Panc1 (cell line): Measurements from ENCODE around the gene HIGD1A.

Experiments used
- POLR2AphosphoS5 ChIP-seq: IDR thresholded peaks from 2 replicates; pipeline ENCODE4 v1.6.1; 2012; ENCODE audit warnings: mild to moderate bottlenecking, low read depth, low read length, moderate library complexity
- REST ChIP-seq, 2 experiments: IDR thresholded peaks; 2 replicates each; pipeline ENCODE4 v1.6.1; 2011 to 2012; ENCODE audit warnings: low read depth in 2 of 2, control low read depth in 1 of 2, low read length in 1 of 2, mild to moderate bottlenecking in 1 of 2, moderate library complexity in 1 of 2; ENCODE audit not compliant: insufficient read depth in 1 of 2
- SIN3A ChIP-seq: IDR thresholded peaks from 2 replicates; pipeline ENCODE4 v1.6.1; 2012; ENCODE audit warnings: low read depth, mild to moderate bottlenecking, low read length, moderate library complexity, borderline replicate concordance; ENCODE audit not compliant: insufficient read depth
- TF ChIP-seq, protein P1 (sequence below): fragments of 450-650 bp; IDR thresholded peaks from 2 replicates; pipeline ENCODE4 v1.5.1; 2017; ENCODE audit warnings: mild to moderate bottlenecking

DNA sequence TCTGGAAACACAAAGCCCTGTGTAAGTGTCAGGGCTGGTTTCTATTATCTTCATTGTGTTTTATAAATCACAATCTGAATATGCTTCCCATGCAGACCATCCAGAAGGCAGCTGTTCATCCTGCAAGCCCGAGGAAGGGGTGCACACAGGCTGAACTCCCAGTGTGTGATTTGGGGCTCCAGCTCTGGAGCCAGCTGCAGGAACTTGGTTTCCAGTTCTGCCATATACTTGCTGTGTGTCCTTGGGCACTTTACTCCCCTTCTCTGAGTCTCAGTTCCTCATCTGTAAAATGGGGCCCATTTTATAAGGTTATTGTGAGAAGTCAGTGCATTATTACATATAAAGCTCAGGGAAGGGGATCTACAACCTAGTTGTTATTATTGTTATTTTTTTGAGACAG lies 48.8 kb upstream of the HIGD1A start:
- TF ChIP-seq, protein P1, sequence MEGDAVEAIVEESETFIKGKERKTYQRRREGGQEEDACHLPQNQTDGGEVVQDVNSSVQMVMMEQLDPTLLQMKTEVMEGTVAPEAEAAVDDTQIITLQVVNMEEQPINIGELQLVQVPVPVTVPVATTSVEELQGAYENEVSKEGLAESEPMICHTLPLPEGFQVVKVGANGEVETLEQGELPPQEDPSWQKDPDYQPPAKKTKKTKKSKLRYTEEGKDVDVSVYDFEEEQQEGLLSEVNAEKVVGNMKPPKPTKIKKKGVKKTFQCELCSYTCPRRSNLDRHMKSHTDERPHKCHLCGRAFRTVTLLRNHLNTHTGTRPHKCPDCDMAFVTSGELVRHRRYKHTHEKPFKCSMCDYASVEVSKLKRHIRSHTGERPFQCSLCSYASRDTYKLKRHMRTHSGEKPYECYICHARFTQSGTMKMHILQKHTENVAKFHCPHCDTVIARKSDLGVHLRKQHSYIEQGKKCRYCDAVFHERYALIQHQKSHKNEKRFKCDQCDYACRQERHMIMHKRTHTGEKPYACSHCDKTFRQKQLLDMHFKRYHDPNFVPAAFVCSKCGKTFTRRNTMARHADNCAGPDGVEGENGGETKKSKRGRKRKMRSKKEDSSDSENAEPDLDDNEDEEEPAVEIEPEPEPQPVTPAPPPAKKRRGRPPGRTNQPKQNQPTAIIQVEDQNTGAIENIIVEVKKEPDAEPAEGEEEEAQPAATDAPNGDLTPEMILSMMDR: no peak
- TF ChIP-seq POLR2AphosphoS5 (no peak), REST (IDR thresholded peaks at IDR 0.05; ENCODE audit: insufficient read depth in 1 of 2, low read depth in 2 of 2, low read length in 1 of 2) (no peak), SIN3A (no peak)
